Fibroblast of villous mesenchyme (primary cell): ENCODE data around the gene CREBBP. TPM values are rescaled to one million over a fixed set of nuclear protein-coding genes. Genes with fewer than 3 reads are reported as not detected.

ENCODE experiments used
- DNase-seq: peaks from one replicate; pipeline ENCODE4 v3.0.0-alpha.2; 2010; ENCODE audit warnings: low read depth
- H3K4me3 ChIP-seq: 2 replicates; pipeline ENCODE4 v1.5.1; 2011; ENCODE audit warnings: low read depth, mild to moderate bottlenecking, low read length
- CTCF ChIP-seq: IDR thresholded peaks from 2 replicates; pipeline ENCODE4 v1.5.1; 2012; ENCODE audit warnings: low read depth, mild to moderate bottlenecking, low read length; ENCODE audit not compliant: insufficient read depth
- total RNA-seq: library from RNA; depleted of rRNA; stranded (reverse); fragments of >200 nt; gene quantifications from 2 replicates; pipeline ENCODE4 v1.2.3, GENCODE V29; 2012

Gene CREBBP
- total RNA-seq, 1 donor, result 32.0 TPM

- H3K4me3 ChIP-seq, result no peak overlapping the region
- no peak for DNase-seq
- no peak for TF ChIP-seq CTCF
These were observed 145.7 kb downstream of the CREBBP start for GRCh38 chr16:3734758-3735221.

GRCh38 chr16:3734084-3734757, 146.3 kb downstream of the CREBBP start:
- no peak for DNase-seq
- TF ChIP-seq CTCF, result no peak

GRCh38 chr16:3732171-3732570, 148.3 kb downstream of the CREBBP start:
- no peak for TF ChIP-seq CTCF
- DNase-seq, result no peak

More at GRCh38 chr16:3734084-3734757, 146.3 kb downstream of the CREBBP start:
- H3K4me3 ChIP-seq, result no peak overlapping the region

GRCh38 chr16:3731126-3731935, 149.2 kb downstream of the CREBBP start:
- no peak overlapping the region for H3K4me3 ChIP-seq
- no peak for TF ChIP-seq CTCF
- DNase-seq, result no peak

More at GRCh38 chr16:3732171-3732570, 148.3 kb downstream of the CREBBP start:
- no peak overlapping the region for H3K4me3 ChIP-seq

GRCh38 chr16:3730161-3731125, 150.1 kb downstream of the CREBBP start:
- no peak for TF ChIP-seq CTCF
- no peak for DNase-seq
- no peak overlapping the region for H3K4me3 ChIP-seq
